Astrocyte of the spinal cord (primary cell): ENCODE data around the gene C19orf25.

ENCODE experiments used
- DNase-seq: peaks from one replicate; pipeline ENCODE4 v3.0.0; 2011; ENCODE audit warnings: low read depth, low spot score
- H3K4me3 ChIP-seq: 2 replicates; pipeline ENCODE4 v1.5.1; 2011; ENCODE audit warnings: low read depth, mild to moderate bottlenecking, low read length, moderate library complexity
- CTCF ChIP-seq: IDR thresholded peaks from 2 replicates; pipeline ENCODE4 v1.5.1; 2012; ENCODE audit warnings: low read depth, mild to moderate bottlenecking, low read length, inconsistent platforms
- in situ Hi-C: cut with HindIII; loops from 2 replicates; pipeline ENCODE4 v1.10.0; 2017; ENCODE audit warnings: low sequenced_read_pairs

C19orf25 gene

DNA sequence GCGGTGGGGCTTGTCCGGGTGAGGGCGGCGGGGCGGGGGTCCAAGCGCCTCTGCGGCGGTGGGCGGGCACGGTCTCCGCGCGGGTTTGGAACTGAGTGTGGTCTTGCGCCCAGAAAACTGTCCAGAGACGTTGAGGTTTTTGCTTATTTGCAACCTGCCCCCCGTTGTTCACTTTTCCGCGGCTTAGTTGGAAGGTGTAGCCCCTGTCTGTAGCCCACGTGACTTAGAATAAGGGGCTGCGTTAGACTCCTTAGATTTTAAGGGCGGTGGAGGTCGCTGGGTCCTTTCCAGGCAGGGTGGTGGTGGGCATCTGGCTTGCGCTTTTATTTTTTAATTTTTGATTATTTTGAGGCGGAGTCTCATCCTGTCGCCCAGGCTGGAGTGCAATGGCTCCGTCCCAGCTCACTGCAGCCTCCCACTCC lies 40.1 kb downstream of the C19orf25 start:
- H3K4me3 ChIP-seq: peak overlapping the region; percentile 77
- no peak for TF ChIP-seq CTCF
- DNase-seq: no peak
- in situ Hi-C loops: no loop called here

DNA sequence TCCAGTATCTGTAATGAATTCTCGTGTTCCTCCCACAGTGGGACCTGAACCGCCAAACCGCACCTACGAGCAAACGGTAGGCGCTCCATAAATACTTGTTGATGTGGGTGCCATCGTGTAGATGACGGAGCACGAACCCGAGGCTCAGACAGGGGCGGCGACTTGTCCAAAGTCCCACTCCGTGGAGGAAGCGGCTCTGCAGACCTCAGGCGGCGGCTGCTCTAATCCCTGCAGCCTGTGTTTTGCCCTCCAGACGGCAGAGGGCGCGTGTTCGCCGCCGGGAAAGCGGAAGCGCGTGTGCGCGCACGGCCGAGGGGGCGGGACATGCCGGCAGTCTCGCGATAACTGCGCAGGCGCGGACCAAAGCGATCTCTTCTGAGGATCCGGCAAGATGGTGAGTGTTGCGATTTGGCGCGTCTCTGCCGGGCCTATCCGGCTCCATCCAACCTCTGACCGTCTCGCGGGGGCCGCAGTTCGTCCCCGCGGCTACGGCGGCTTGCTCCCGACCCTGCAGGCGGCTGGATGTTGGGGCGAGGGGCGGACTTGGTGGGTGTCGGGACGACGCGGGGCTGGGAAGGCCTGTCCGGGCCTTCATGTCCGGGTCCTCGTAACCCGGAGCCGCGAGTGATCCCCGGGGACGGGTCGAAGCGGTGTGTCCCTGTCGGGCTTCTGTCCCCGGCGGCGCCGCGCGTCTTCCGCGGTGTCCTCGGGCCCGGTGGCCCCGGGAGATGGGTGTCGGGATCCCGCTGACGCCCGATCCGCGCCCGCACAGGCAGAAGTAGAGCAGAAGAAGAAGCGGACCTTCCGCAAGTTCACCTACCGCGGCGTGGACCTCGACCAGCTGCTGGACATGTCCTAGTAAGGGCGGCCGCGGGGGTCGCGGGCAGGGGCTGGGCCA lies 40.7 kb downstream of the C19orf25 start, which contains the start of gene RPS15:
Gene RPS15, plus strand, starts transcription at position 362 of the 898 bp plus-strand sequence. Its CDS starts 30 bp downstream, at position 392.
- in situ Hi-C loops: no loop called here
- TF ChIP-seq CTCF: peak; percentile 97
- H3K4me3 ChIP-seq: peak within 1 kb of the TSS; percentile 77

GRCh38 chr19:1437609-1438008 lies 41.4 kb downstream of the C19orf25 start:
- TF ChIP-seq CTCF: no peak
- DNase-seq: no peak
- no peak overlapping the region for H3K4me3 ChIP-seq
- in situ Hi-C loops: no loop called here

More for the DNA sequence above, 40.7 kb downstream of the C19orf25 start, which contains the start of gene RPS15:
- peak; percentile 96 for DNase-seq

- no peak for TF ChIP-seq CTCF
- no peak for DNase-seq
- in situ Hi-C loops: no loop called here
- no peak overlapping the region for H3K4me3 ChIP-seq
Observed at GRCh38 chr19:1435378-1435989, 43.5 kb downstream of the C19orf25 start.

GRCh38 chr19:1434577-1435060 lies 44.4 kb downstream of the C19orf25 start:
- in situ Hi-C loops: no loop called here
- no peak for DNase-seq

More at GRCh38 chr19:1434577-1435060, 44.4 kb downstream of the C19orf25 start:
- TF ChIP-seq CTCF: no peak
- no peak overlapping the region for H3K4me3 ChIP-seq
